K562 (cell line): ENCODE measurements around the gene MEGF11. TPM values are rescaled to one million over a fixed set of nuclear protein-coding genes. Genes with fewer than 3 reads are reported as not detected.

ENCODE experiments used
- NCOA2 ChIP-seq, 2 experiments: fragments of 450-650 bp; IDR thresholded peaks; 2 replicates each; pipeline ENCODE4 v1.6.1; 2018; ENCODE audit warnings: mild to moderate bottlenecking in 2 of 2, moderate library complexity in 1 of 2; ENCODE audit not compliant: partially characterized antibody in 2 of 2
- NFE2 ChIP-seq: IDR thresholded peaks from 2 replicates; pipeline ENCODE4 v1.6.1; 2014; ENCODE audit warnings: antibody characterized with exemption, low read depth
- SMARCB1 ChIP-seq: IDR thresholded peaks from 2 replicates; pipeline ENCODE4 v1.6.1; 2011; ENCODE audit warnings: improper control_type of control experiment, low read depth; ENCODE audit not compliant: insufficient read length
- SMARCE1 ChIP-seq: fragments of 450-650 bp; IDR thresholded peaks from 2 replicates; pipeline ENCODE4 v1.7.1; 2016; ENCODE audit warnings: mild to moderate bottlenecking
- U2AF2 ChIP-seq: fragments of 200-400 bp; formaldehyde crosslinking; optimal IDR thresholded peaks from 2 replicates; pipeline ENCODE3; 2017; ENCODE audit warnings: low read depth, mild to moderate bottlenecking, low read length
- polyA plus RNA-seq, 8 experiments: library from polyadenylated mRNA; depleted of rRNA in 4 of 8; stranded (reverse) in 5 of 8; unstranded in 3 of 8; fragments of >200 nt; fragmentation: Nextera tagmentation in 2 of 8; fragmentation: Illumina TruSeq in 1 of 8; extraction: Ambion mirVana in 2 of 8; extraction: Trizol in 1 of 8; gene quantifications; 2 replicates each; pipeline versions ENCODE4 v1.2.1 to v1.2.3, GENCODE V29; 2011 to 2014; ENCODE audit warnings: inconsistent platforms in 1 of 8, missing spikeins in 1 of 8
- total RNA-seq, 7 experiments: library from RNA; depleted of rRNA in 6 of 7; stranded (reverse); fragments of >200 nt in 6 of 7; fragmentation: Illumina TruSeq in 2 of 7; extraction: Trizol in 2 of 7; gene quantifications; 2 replicates each; pipeline versions ENCODE4 v1.2.1 to v1.2.3, GENCODE V29; 2011 to 2021; ENCODE audit warnings: low replicate concordance in 1 of 7
- TF ChIP-seq, protein P1 (sequence below): sonication (generic); formaldehyde crosslinking; IDR thresholded peaks from 2 replicates; pipeline ENCODE4 v1.8.1; 2022; ENCODE audit warnings: missing genetic modification reagents
- TF ChIP-seq, protein P2 (sequence below): fragments of 450-650 bp; IDR thresholded peaks from 2 replicates; pipeline ENCODE4 v1.6.1; 2016; ENCODE audit warnings: low read depth
- TF ChIP-seq, protein P3 (sequence below), 2 experiments: IDR thresholded peaks in 1 of 2; conservative IDR thresholded peaks in 1 of 2; 2 replicates each; pipeline ENCODE4 v1.6.1; 2016; ENCODE audit warnings: low read depth in 2 of 2, mild to moderate bottlenecking in 1 of 2, missing compliant biosample characterization in 1 of 2, missing genetic modification characterization in 1 of 2, moderate library complexity in 1 of 2

Gene MEGF11
- total and polyA plus RNA-seq, 9 of the 15 experiments (the other 6 are each of a cell fraction or from before 2014, with no cell fraction given) = 0.06 to 0.23 (median 0.20) TPM; not detected in 6

DNA sequence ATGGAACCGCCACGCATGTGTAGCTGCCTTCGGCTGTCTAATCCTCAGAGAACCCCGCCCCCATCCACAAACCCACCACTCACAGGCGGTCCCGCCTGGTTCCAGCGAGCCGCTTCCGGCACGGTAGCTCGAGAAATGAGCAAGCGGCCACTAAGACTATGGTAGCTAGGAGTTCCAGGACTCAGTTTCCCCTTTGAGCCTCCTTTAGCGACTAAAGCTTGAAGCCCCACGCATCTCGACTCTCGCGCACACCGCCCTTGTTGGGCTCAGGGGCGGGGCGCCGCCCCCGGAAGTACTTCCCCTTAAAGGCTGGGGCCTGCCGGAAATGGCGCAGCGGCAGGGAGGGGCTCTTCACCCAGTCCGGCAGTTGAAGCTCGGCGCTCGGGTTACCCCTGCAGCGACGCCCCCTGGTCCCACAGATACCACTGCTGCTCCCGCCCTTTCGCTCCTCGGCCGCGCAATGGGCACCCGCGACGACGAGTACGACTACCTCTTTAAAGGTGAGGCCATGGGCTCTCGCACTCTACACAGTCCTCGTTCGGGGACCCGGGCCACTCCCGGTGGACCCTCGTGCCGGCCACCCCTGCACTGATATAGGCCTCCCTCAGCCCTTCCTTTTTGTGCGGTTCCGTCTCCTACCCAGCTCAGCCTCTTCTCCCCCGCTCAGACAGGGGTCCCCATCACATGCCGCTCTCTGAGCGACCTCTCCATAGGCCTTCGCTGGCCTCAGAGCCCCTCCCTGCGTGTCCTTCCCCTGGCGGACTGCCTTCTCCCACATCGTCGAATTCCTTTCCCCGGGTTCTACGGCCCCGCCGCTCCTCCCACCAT is 384.2 kb downstream of the MEGF11 start, which contains the start of gene RAB11A (continued):
- TF ChIP-seq, protein P1, sequence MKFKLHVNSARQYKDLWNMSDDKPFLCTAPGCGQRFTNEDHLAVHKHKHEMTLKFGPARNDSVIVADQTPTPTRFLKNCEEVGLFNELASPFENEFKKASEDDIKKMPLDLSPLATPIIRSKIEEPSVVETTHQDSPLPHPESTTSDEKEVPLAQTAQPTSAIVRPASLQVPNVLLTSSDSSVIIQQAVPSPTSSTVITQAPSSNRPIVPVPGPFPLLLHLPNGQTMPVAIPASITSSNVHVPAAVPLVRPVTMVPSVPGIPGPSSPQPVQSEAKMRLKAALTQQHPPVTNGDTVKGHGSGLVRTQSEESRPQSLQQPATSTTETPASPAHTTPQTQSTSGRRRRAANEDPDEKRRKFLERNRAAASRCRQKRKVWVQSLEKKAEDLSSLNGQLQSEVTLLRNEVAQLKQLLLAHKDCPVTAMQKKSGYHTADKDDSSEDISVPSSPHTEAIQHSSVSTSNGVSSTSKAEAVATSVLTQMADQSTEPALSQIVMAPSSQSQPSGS = no peak
- TF ChIP-seq NCOA2 (IDR thresholded peaks at IDR 0.05; ENCODE audit: partially characterized antibody in 2 of 2) (no peak), SMARCB1 (no peak), SMARCE1 (peak; percentile 10; the same call in 1 of the 2 replicates), U2AF2 (no peak), NFE2 (no peak)
- TF ChIP-seq, protein P2, sequence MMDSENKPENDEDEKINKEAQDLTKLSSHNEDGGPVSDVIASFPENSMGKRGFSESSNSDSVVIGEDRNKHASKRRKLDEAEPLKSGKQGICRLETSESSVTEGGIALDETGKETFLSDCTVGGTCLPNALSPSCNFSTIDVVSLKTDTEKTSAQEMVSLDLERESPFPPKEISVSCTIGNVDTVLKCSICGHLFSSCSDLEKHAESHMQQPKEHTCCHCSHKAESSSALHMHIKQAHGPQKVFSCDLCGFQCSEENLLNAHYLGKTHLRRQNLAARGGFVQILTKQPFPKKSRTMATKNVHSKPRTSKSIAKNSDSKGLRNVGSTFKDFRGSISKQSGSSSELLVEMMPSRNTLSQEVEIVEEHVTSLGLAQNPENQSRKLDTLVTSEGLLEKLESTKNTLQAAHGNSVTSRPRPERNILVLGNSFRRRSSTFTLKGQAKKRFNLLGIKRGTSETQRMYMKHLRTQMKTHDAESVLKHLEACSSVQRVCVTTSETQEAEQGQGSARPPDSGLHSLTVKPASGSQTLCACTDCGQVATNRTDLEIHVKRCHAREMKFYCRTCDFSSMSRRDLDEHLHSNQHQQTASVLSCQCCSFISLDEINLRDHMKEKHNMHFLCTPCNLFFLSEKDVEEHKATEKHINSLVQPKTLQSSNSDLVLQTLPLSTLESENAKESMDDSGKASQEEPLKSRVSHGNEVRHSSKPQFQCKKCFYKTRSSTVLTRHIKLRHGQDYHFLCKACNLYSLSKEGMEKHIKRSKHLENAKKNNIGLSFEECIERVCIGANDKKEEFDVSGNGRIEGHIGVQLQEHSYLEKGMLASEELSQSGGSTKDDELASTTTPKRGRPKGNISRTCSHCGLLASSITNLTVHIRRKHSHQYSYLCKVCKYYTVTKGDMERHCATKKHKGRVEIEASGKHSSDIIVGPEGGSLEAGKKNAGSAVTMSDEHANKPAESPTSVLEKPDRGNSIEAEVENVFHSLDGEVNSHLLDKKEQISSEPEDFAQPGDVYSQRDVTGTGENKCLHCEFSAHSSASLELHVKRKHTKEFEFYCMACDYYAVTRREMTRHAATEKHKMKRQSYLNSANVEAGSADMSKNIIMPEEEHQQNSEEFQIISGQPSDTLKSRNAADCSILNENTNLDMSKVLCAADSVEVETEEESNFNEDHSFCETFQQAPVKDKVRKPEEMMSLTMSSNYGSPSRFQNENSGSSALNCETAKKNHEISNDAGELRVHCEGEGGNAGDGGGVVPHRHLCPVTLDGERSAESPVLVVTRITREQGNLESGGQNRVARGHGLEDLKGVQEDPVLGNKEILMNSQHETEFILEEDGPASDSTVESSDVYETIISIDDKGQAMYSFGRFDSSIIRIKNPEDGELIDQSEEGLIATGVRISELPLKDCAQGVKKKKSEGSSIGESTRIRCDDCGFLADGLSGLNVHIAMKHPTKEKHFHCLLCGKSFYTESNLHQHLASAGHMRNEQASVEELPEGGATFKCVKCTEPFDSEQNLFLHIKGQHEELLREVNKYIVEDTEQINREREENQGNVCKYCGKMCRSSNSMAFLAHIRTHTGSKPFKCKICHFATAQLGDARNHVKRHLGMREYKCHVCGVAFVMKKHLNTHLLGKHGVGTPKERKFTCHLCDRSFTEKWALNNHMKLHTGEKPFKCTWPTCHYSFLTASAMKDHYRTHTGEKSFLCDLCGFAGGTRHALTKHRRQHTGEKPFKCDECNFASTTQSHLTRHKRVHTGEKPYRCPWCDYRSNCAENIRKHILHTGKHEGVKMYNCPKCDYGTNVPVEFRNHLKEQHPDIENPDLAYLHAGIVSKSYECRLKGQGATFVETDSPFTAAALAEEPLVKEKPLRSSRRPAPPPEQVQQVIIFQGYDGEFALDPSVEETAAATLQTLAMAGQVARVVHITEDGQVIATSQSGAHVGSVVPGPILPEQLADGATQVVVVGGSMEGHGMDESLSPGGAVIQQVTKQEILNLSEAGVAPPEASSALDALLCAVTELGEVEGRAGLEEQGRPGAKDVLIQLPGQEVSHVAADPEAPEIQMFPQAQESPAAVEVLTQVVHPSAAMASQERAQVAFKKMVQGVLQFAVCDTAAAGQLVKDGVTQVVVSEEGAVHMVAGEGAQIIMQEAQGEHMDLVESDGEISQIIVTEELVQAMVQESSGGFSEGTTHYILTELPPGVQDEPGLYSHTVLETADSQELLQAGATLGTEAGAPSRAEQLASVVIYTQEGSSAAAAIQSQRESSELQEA = no peak; the same call in 1 of the 2 replicates
- TF ChIP-seq, protein P3, sequence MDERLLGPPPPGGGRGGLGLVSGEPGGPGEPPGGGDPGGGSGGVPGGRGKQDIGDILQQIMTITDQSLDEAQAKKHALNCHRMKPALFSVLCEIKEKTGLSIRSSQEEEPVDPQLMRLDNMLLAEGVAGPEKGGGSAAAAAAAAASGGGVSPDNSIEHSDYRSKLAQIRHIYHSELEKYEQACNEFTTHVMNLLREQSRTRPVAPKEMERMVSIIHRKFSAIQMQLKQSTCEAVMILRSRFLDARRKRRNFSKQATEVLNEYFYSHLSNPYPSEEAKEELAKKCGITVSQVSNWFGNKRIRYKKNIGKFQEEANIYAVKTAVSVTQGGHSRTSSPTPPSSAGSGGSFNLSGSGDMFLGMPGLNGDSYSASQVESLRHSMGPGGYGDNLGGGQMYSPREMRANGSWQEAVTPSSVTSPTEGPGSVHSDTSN (CRISPR knock-in tag; IDR thresholded peaks at IDR 0.05; ENCODE audit: low read depth) = no peak
- TF ChIP-seq, protein P3 (tag; conservative IDR thresholded peaks at IDR 0.05; ENCODE audit: low read depth) = no peak
